Activated naive CD8-positive, alpha-beta T cell treated with anti-CD3 and anti-CD28 coated beads, Interleukin-2, amount 50 U/mL, for 24 hours (primary cell): ENCODE results near the gene INCA1.

Source experiments
- ATAC-seq: fragments of 150-1000 bp; cut with Tn5 transposase; one replicate; pipeline ENCODE4 v1.10.0; 2021
- DNase-seq: peaks from one replicate; pipeline ENCODE4 v3.0.0; 2021
- H3K27ac Mint-ChIP-seq: one replicate; pipeline ENCODE4 v1.8.0; 2021; ENCODE audit warnings: mild to moderate bottlenecking, mixed read lengths
- H3K27me3 Mint-ChIP-seq: one replicate; pipeline ENCODE4 v1.8.0; 2021; ENCODE audit warnings: mixed read lengths
- H3K36me3 Mint-ChIP-seq: one replicate; pipeline ENCODE4 v1.8.0; 2021; ENCODE audit warnings: low read depth, mixed read lengths
- H3K4me1 Mint-ChIP-seq: one replicate; pipeline ENCODE4 v1.8.0; 2021; ENCODE audit warnings: mixed read lengths
- H3K4me3 Mint-ChIP-seq: one replicate; pipeline ENCODE4 v1.8.0; 2021; ENCODE audit warnings: mild to moderate bottlenecking, moderate library complexity, mixed read lengths
- H3K9me3 Mint-ChIP-seq: one replicate; pipeline ENCODE4 v1.8.0; 2021; ENCODE audit warnings: mixed read lengths

Gene INCA1

DNA sequence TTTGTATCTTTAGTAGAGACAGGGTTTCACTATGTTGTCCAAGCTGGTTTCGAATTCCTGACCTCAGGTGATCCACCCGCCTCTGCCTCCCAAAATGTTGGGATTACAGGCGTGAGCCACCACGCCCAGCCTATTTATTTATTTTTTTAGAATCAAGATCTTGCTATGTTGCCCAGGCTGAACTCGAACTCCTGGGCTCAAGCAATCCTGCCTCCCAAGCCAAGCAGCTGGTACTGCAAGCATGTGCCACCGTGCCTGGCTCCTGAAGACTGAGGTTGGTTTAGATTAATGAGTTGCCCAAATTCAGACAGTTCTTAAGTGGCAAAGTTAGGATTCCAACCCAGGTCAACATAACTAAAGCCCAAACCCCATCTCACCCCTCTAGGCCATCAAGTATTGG lies 30.0 kb upstream of the INCA1 start:
- Mint-ChIP-seq H3K27me3 (no peaks in the 10 kb centered on the region), H3K9me3 (no peaks in the 10 kb centered on the region), H3K36me3 (peaks cover 5% of the 10 kb centered on the region), H3K27ac (no peak overlapping the region), H3K4me3 (no peak overlapping the region), H3K4me1 (peaks cover 17% of the 10 kb centered on the region)
- DNase-seq: no peak
- ATAC-seq: no peak

GRCh38 chr17:5024604-5025003 lies 27.3 kb upstream of the INCA1 start:
- Mint-ChIP-seq H3K36me3 (peaks cover 7% of the 10 kb centered on the region), H3K4me3 (no peak overlapping the region), H3K4me1 (no peaks in the 10 kb centered on the region), H3K9me3 (no peaks in the 10 kb centered on the region), H3K27me3 (no peaks in the 10 kb centered on the region), H3K27ac (no peak overlapping the region)
- no peak for ATAC-seq
- no peak for DNase-seq

GRCh38 chr17:5023588-5024147 lies 26.3 kb upstream of the INCA1 start:
- ATAC-seq: no peak
- Mint-ChIP-seq H3K36me3 (peaks cover 7% of the 10 kb centered on the region), H3K4me3 (no peak overlapping the region), H3K4me1 (peaks cover 7% of the 10 kb centered on the region), H3K27ac (no peak overlapping the region), H3K27me3 (no peaks in the 10 kb centered on the region), H3K9me3 (no peaks in the 10 kb centered on the region)
- no peak for DNase-seq

DNA sequence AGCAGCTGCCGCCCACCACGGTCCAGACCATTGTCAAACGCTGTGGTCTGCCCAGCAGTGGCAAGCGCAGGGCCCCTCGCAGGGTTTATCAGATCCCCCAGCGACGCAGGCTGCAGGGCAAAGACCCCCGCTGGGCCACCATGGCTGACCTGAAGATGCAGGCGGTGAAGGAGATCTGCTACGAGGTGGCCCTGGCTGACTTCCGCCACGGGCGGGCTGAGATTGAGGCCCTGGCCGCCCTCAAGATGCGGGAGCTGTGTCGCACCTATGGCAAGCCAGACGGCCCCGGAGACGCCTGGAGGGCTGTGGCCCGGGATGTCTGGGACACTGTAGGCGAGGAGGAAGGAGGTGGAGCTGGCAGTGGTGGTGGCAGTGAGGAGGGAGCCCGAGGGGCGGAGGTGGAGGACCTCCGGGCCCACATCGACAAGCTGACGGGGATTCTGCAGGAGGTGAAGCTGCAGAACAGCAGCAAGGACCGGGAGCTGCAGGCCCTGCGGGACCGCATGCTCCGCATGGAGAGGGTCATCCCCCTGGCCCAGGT lies 24.9 kb upstream of the INCA1 start:
- Mint-ChIP-seq H3K27me3 (no peaks in the 10 kb centered on the region), H3K27ac (no peak overlapping the region), H3K36me3 (peaks cover 7% of the 10 kb centered on the region)

GRCh38 chr17:5020502-5021023 lies 23.2 kb upstream of the INCA1 start:
- no peak for DNase-seq
- Mint-ChIP-seq H3K9me3 (no peaks in the 10 kb centered on the region), H3K36me3 (peaks cover 14% of the 10 kb centered on the region), H3K27me3 (no peaks in the 10 kb centered on the region), H3K27ac (no peak overlapping the region), H3K4me1 (peaks cover 16% of the 10 kb centered on the region), H3K4me3 (no peak overlapping the region)
- ATAC-seq: no peak

More for the DNA sequence above, 24.9 kb upstream of the INCA1 start:
- Mint-ChIP-seq H3K4me1 (peaks cover 8% of the 10 kb centered on the region), H3K9me3 (no peaks in the 10 kb centered on the region), H3K4me3 (no peak overlapping the region)
- DNase-seq (no peak), ATAC-seq (no peak)

DNA sequence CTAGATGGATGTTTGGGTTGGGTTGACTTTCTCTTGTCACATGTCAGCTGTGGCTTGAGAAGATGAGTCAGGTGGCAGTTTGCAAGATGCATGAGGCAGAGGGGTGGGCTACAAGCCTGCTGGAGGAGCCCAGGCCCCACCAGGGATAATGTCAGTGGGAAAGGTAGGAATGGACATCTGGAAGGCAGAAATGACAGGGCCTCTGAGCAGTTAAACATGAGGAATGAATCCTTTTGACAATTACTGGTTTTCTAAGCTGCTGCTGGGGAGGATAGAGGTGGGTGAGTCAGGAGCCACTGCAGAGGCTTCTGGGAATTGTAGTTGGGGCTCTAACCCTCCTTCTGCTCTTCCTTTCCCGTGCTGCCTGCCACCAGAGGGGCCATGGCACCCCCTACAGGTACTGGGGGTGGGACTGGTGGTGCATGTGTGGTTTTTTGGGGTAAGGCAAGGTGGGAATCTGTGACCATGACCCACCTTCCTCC lies 22.2 kb upstream of the INCA1 start:
- peak overlapping the region; percentile 36 for H3K27ac Mint-ChIP-seq
- no peaks in the 10 kb centered on the region for H3K27me3 Mint-ChIP-seq
- ATAC-seq (peak; percentile 89), DNase-seq (peak; percentile 42)
- no peak overlapping the region for H3K4me3 Mint-ChIP-seq
- peaks cover 16% of the 10 kb centered on the region for H3K4me1 Mint-ChIP-seq
- no peaks in the 10 kb centered on the region for H3K9me3 Mint-ChIP-seq
- peaks cover 17% of the 10 kb centered on the region for H3K36me3 Mint-ChIP-seq

- Mint-ChIP-seq H3K36me3 (peaks cover 26% of the 10 kb centered on the region), H3K27ac (no peak overlapping the region)
- no peak for DNase-seq
These were observed 17.0 kb upstream of the INCA1 start for GRCh38 chr17:5014357-5014756.

DNA sequence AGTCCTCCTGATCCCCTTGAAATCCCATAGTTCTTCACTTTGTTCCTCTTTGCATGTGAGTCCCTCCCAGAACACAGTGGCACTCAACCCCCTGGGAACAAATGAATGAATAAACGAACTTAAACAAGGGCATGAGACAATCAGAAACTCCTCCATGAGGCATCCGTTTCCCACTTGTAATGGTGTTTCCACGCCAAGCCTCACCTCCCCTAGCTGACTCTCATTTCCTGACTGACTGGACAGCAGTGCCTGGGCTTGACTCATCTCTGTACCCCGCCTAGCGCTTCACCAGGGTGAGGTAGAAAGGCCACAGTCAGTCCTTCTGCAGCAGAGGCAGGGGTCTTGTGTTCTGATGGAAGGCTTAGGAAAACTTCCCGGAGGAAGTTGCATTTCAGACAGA lies 14.6 kb upstream of the INCA1 start:
- DNase-seq (no peak), ATAC-seq (peak; percentile 84)
- Mint-ChIP-seq H3K36me3 (peaks cover 35% of the 10 kb centered on the region), H3K27ac (peak overlapping the region; percentile 77), H3K9me3 (no peaks in the 10 kb centered on the region), H3K27me3 (no peaks in the 10 kb centered on the region), H3K4me1 (peaks cover 18% of the 10 kb centered on the region), H3K4me3 (no peak overlapping the region)

More at GRCh38 chr17:5014357-5014756, 17.0 kb upstream of the INCA1 start:
- H3K4me3 Mint-ChIP-seq: no peak overlapping the region
- H3K27me3 Mint-ChIP-seq: no peaks in the 10 kb centered on the region
- H3K4me1 Mint-ChIP-seq: peaks cover 26% of the 10 kb centered on the region
- no peaks in the 10 kb centered on the region for H3K9me3 Mint-ChIP-seq
- no peak for ATAC-seq

- Mint-ChIP-seq H3K36me3 (peaks cover 33% of the 10 kb centered on the region), H3K27ac (no peak overlapping the region), H3K4me1 (peaks cover 9% of the 10 kb centered on the region), H3K27me3 (no peaks in the 10 kb centered on the region), H3K9me3 (no peaks in the 10 kb centered on the region), H3K4me3 (no peak overlapping the region)
- DNase-seq: no peak
- ATAC-seq: no peak
These were observed 6.0 kb upstream of the INCA1 start for GRCh38 chr17:5003214-5003867.

- H3K4me1 Mint-ChIP-seq: peaks cover 9% of the 10 kb centered on the region
- ATAC-seq: no peak
- no peaks in the 10 kb centered on the region for H3K9me3 Mint-ChIP-seq
- H3K4me3 Mint-ChIP-seq: no peak overlapping the region
- no peaks in the 10 kb centered on the region for H3K27me3 Mint-ChIP-seq
- DNase-seq: no peak
- H3K27ac Mint-ChIP-seq: no peak overlapping the region
- H3K36me3 Mint-ChIP-seq: peaks cover 27% of the 10 kb centered on the region
These were observed 4.9 kb upstream of the INCA1 start for GRCh38 chr17:5002121-5002788.

DNA sequence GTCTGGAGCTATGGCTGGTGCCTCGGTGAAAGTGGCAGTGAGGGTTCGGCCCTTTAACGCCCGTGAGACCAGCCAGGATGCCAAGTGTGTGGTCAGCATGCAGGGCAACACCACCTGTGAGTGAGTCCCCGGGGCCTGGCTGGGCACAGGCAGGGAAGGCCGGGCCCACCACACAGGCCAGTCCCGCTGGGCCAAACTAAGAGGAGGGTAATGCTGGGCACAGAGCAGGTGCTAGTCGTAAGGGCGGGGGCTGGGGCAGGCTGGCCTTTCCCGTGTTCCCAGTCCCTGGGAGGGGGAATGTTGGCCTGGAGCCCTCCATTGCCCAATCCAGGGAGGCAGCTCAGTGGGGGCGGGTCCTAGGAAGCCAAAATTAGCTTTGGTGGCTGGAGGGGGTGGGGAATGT lies 2.9 kb upstream of the INCA1 start:
- Mint-ChIP-seq H3K27me3 (no peaks in the 10 kb centered on the region), H3K36me3 (peaks cover 21% of the 10 kb centered on the region), H3K4me3 (no peak overlapping the region), H3K9me3 (no peaks in the 10 kb centered on the region), H3K27ac (no peak overlapping the region), H3K4me1 (peaks cover 15% of the 10 kb centered on the region)
- DNase-seq (no peak), ATAC-seq (no peak)

- H3K4me3 Mint-ChIP-seq: peak overlapping the region; percentile 79
- DNase-seq: no peak
- H3K27ac Mint-ChIP-seq: peak overlapping the region; percentile 64
- no peak for ATAC-seq
- peaks cover 18% of the 10 kb centered on the region for H3K4me1 Mint-ChIP-seq
- peaks cover 14% of the 10 kb centered on the region for H3K36me3 Mint-ChIP-seq
- no peaks in the 10 kb centered on the region for H3K9me3 Mint-ChIP-seq
- H3K27me3 Mint-ChIP-seq: no peaks in the 10 kb centered on the region
These were observed 2.2 kb upstream of the INCA1 start for GRCh38 chr17:4999430-5000093.

DNA sequence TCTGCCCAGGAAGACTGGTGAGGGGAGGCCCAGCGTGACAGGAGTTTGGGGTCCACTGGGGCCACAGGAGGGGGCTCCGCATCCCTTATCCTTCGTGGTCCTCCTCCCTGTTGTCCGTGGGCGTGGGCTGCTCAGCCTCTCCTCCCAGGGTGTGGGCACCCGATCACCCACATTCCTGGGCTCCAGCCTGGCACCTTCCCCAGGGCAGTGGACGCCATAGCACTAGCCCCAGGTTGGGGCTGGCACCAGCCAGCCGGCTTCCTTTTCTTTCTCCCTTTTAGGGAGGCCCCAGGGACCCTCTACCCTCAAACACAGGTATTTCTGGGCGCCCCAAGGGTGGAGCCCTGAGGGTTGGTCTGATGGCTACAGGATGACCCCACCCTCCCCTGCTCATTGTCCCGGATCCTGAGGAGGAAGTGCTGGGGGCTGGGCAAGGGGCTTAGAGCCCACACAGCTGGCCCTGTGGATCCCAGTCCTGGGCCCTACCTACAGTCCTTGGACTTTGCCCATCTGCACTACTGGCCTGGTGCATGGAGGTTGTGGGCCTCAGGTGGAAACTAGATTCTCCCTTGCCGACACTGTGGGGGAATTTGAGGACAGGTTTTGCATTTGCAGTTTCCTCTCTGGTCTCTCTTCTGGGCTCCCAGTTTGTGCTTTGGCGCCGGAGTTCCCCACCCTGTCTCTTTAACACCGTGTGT lies 1.6 kb upstream of the INCA1 start:
- Mint-ChIP-seq H3K36me3 (peaks cover 7% of the 10 kb centered on the region), H3K27ac (peak overlapping the region; percentile 64), H3K9me3 (no peaks in the 10 kb centered on the region), H3K4me3 (peak overlapping the region; percentile 79), H3K4me1 (peaks cover 18% of the 10 kb centered on the region), H3K27me3 (no peaks in the 10 kb centered on the region)
- DNase-seq (no peak), ATAC-seq (no peak)
